GM18951 (cell line): Measurements from ENCODE around the gene KCNQ1OT1.

ENCODE experiments used
- POLR2A ChIP-seq: IDR thresholded peaks from 4 replicates; pipeline ENCODE4 v1.6.1; 2011; ENCODE audit warnings: mild to moderate bottlenecking; ENCODE audit not compliant: insufficient read length, insufficient read depth; ENCODE audit errors: extremely low read depth
- in situ Hi-C: fragments of 300-500 bp; cut with MboI; formaldehyde crosslinking; loops from one replicate; pipeline ENCODE4 v1.12.0; 2022; ENCODE audit warnings: low sequenced_read_pairs, mixed read lengths, inconsistent platforms; ENCODE audit not compliant: unreplicated experiment

Gene KCNQ1OT1

GRCh38 chr11:2731130-2732125, 31.6 kb upstream of the KCNQ1OT1 start:
- no peak for TF ChIP-seq POLR2A
- in situ Hi-C loops: no loop called here

- in situ Hi-C loops: no loop called here
- TF ChIP-seq POLR2A: no peak
Measured at GRCh38 chr11:2730272-2731129, 30.7 kb upstream of the KCNQ1OT1 start.

GRCh38 chr11:2729841-2730240, 30.0 kb upstream of the KCNQ1OT1 start:
- in situ Hi-C loops: no loop called here
- TF ChIP-seq POLR2A: no peak

- no peak for TF ChIP-seq POLR2A
- in situ Hi-C loops: no loop called here
Measured at GRCh38 chr11:2728663-2729332, 29.0 kb upstream of the KCNQ1OT1 start.

- in situ Hi-C loops: no loop called here
- TF ChIP-seq POLR2A: no peak
Measured at GRCh38 chr11:2728128-2728662, 28.4 kb upstream of the KCNQ1OT1 start.

- in situ Hi-C loops: no loop called here
Measured at GRCh38 chr11:2726964-2727363, 27.2 kb upstream of the KCNQ1OT1 start.

GRCh38 chr11:2725368-2726300, 25.8 kb upstream of the KCNQ1OT1 start:
- in situ Hi-C loops: no loop called here
- no peak for TF ChIP-seq POLR2A

More at GRCh38 chr11:2726964-2727363, 27.2 kb upstream of the KCNQ1OT1 start:
- TF ChIP-seq POLR2A: no peak

GRCh38 chr11:2724653-2725367, 25.0 kb upstream of the KCNQ1OT1 start:
- in situ Hi-C loops: no loop called here
- no peak for TF ChIP-seq POLR2A

- in situ Hi-C loops: no loop called here
- TF ChIP-seq POLR2A: no peak
Measured at GRCh38 chr11:2724104-2724503, 24.3 kb upstream of the KCNQ1OT1 start.

- in situ Hi-C loops: no loop called here
- TF ChIP-seq POLR2A: no peak
Measured at GRCh38 chr11:2722955-2723354, 23.2 kb upstream of the KCNQ1OT1 start.

- no peak for TF ChIP-seq POLR2A
- in situ Hi-C loops: no loop called here
Measured at GRCh38 chr11:2721210-2721916, 21.6 kb upstream of the KCNQ1OT1 start.
